ENCODE results near the gene CEMIP. TPM values are rescaled to one million over a fixed set of nuclear protein-coding genes. Genes with fewer than 3 reads are reported as not detected.

CEMIP gene
- polyA plus RNA-seq, 3 donors: not detected

DNA sequence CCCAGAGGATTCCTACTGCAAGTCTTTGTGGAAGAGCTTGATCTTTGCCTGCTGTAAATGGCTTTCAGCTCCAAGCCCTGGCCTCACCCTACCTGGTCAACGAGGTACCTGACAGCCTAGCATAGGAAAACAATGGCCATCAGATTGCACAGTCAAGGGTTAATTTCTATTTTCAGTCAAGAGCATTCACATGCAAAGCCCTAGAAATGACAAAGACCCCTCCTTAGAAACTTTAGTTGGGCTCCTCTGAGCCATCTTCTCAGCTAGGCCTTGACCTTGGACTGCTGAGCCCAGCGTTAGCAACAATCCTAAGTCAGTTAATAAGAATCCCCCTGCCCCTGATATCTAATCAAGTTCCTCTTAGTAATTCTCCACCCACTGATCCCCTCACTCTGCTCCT lies 192.0 kb downstream of the CEMIP start:
- no peak overlapping the region for H3K4me3 Mint-ChIP-seq
- H3K27me3 Mint-ChIP-seq (ENCODE audit: low read depth in 3 of 3): peaks cover 0 to 4% (median 0%) of the 10 kb centered on the region in 3 donors
- peak overlapping the region in 3 of 7 donors; percentile 40 to 56 (median 42) for H3K27ac Mint-ChIP-seq
- H3K4me1 Mint-ChIP-seq: no peaks in the 10 kb centered on the region
- Histone ChIP-seq H4K20me1 (ENCODE audit: insufficient read depth, low read length) (peaks cover 4% of the 10 kb centered on the region), H3K4me1 (ENCODE audit: control insufficient read depth in 1 of 2, insufficient read depth in 2 of 2, low read length in 2 of 2) (no peaks in the 10 kb centered on the region), H3K9ac (ENCODE audit: insufficient read depth, low read length, poor library complexity, severe bottlenecking) (no peak overlapping the region), H3K79me2 (ENCODE audit: insufficient read depth, low read length) (no peaks in the 10 kb centered on the region), H3K9me3 (replicated peaks in 1 of 2; ENCODE audit: control insufficient read depth in 1 of 2, insufficient read depth in 1 of 2, low read length in 2 of 2) (no peaks in the 10 kb centered on the region), H3K27me3 (ENCODE audit: control insufficient read depth in 2 of 2, insufficient read depth in 2 of 2, low read length in 2 of 2) (no peaks in the 10 kb centered on the region), H3K4me3 (replicated peaks in 1 of 3; ENCODE audit: low read depth in 2 of 3, low read length in 3 of 3) (no peak overlapping the region), H3K36me3 (replicated peaks in 1 of 2; ENCODE audit: control insufficient read depth in 1 of 2, insufficient read depth in 2 of 2, low read length in 2 of 2) (peaks cover 20 to 65% of the 10 kb centered on the region in 2 donors), H2AFZ (ENCODE audit: insufficient read depth, low read depth, low read length, poor library complexity, severe bottlenecking) (no peak overlapping the region), H3K4me2 (replicated peaks; ENCODE audit: extremely low read depth, low read length, poor library complexity, severe bottlenecking) (no peak overlapping the region), H3K27ac (ENCODE audit: low read depth in 1 of 2, low read length in 2 of 2) (no peak overlapping the region)
- TF ChIP-seq, protein P1, sequence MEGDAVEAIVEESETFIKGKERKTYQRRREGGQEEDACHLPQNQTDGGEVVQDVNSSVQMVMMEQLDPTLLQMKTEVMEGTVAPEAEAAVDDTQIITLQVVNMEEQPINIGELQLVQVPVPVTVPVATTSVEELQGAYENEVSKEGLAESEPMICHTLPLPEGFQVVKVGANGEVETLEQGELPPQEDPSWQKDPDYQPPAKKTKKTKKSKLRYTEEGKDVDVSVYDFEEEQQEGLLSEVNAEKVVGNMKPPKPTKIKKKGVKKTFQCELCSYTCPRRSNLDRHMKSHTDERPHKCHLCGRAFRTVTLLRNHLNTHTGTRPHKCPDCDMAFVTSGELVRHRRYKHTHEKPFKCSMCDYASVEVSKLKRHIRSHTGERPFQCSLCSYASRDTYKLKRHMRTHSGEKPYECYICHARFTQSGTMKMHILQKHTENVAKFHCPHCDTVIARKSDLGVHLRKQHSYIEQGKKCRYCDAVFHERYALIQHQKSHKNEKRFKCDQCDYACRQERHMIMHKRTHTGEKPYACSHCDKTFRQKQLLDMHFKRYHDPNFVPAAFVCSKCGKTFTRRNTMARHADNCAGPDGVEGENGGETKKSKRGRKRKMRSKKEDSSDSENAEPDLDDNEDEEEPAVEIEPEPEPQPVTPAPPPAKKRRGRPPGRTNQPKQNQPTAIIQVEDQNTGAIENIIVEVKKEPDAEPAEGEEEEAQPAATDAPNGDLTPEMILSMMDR (IDR thresholded peaks at IDR 0.05): no peak
- peaks cover 40 to 51% of the 10 kb centered on the region in 2 donors for H3K36me3 Mint-ChIP-seq
- peaks cover 0 to 2% (median 0%) of the 10 kb centered on the region in 7 donors for H3K9me3 Mint-ChIP-seq
- intact Hi-C loops (cut with micrococcal nuclease): loop anchor here (5.0 to 10.0 kb wide), 2 partner anchors 134 to 514 kb away; no protein-coding TSS in a partner anchor
- no peak for DNase-seq
- 95% methylated on average over 2 of the region's 2 CpGs for WGBS (ENCODE audit: insufficient coverage)

DNA sequence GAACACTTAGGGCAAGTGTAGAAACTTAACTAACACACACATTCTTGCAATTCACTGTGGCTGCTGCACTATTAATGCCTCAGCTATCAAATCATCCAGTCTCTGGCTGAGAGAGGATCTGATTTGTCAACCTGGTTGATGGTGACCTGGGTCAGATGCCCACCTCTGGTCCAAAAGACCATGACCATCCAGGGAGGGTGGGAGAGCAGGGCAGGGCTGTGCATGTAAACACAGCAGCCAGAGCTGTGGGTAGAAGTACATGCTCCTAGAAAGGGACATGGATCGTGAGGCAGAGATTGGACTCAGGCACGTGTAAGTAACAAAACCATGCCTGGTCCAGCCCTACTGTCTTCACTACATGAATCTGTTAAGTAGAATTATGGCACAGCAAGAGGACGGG lies 193.1 kb downstream of the CEMIP start:
- Histone ChIP-seq H3K27me3 (ENCODE audit: control insufficient read depth in 2 of 2, insufficient read depth in 2 of 2, low read length in 2 of 2) (no peaks in the 10 kb centered on the region), H4K20me1 (ENCODE audit: insufficient read depth, low read length) (peaks cover 11% of the 10 kb centered on the region), H3K4me1 (ENCODE audit: control insufficient read depth in 1 of 2, insufficient read depth in 2 of 2, low read length in 2 of 2) (no peaks in the 10 kb centered on the region), H3K4me2 (replicated peaks; ENCODE audit: extremely low read depth, low read length, poor library complexity, severe bottlenecking) (no peak overlapping the region), H3K9ac (ENCODE audit: insufficient read depth, low read length, poor library complexity, severe bottlenecking) (no peak overlapping the region), H3K79me2 (ENCODE audit: insufficient read depth, low read length) (peaks cover 9% of the 10 kb centered on the region), H3K27ac (ENCODE audit: low read depth in 1 of 2, low read length in 2 of 2) (no peak overlapping the region), H2AFZ (ENCODE audit: insufficient read depth, low read depth, low read length, poor library complexity, severe bottlenecking) (no peak overlapping the region), H3K9me3 (replicated peaks in 1 of 2; ENCODE audit: control insufficient read depth in 1 of 2, insufficient read depth in 1 of 2, low read length in 2 of 2) (no peaks in the 10 kb centered on the region), H3K4me3 (replicated peaks in 1 of 3; ENCODE audit: low read depth in 2 of 3, low read length in 3 of 3) (no peak overlapping the region), H3K36me3 (replicated peaks in 1 of 2; ENCODE audit: control insufficient read depth in 1 of 2, insufficient read depth in 2 of 2, low read length in 2 of 2) (peaks cover 31 to 76% of the 10 kb centered on the region in 2 donors)
- Mint-ChIP-seq H3K4me1 (no peaks in the 10 kb centered on the region), H3K4me3 (no peak overlapping the region), H3K9me3 (peaks cover 0 to 2% (median 0%) of the 10 kb centered on the region in 7 donors), H3K27ac (no peak overlapping the region), H3K36me3 (peaks cover 46 to 62% of the 10 kb centered on the region in 2 donors), H3K27me3 (ENCODE audit: low read depth in 3 of 3) (peaks cover 0 to 4% (median 0%) of the 10 kb centered on the region in 3 donors)
- TF ChIP-seq, protein P1 (IDR thresholded peaks at IDR 0.05): no peak
- WGBS (ENCODE audit: insufficient coverage): 100% methylated on average over 1 of the region's 3 CpGs
- DNase-seq: no peak
- intact Hi-C loops (cut with micrococcal nuclease): loop anchor here (5.0 to 10.0 kb wide), 2 partner anchors 133 to 515 kb away; no protein-coding TSS in a partner anchor
